ENCODE measurements around the gene TMEM120B. TPM values are rescaled to one million over a fixed set of nuclear protein-coding genes. Genes with fewer than 3 reads are reported as not detected.
A peak's percentile ranks its signal among the peaks of the same experiment; 100 is the strongest.

The TMEM120B gene
- total RNA-seq, 6 donors from 2014 or later, result 8.9 to 23.0 (median 14.2) TPM

- no peak for DNase-seq
- no peaks in the 10 kb centered on the region for H3K9me3 ChIP-seq
- H3K4me3 ChIP-seq, result no peak overlapping the region
- H3K4me1 ChIP-seq, result peaks cover 0 to 7% (median 4%) of the 10 kb centered on the region in 4 donors
- no peak for TF ChIP-seq POLR2A (IDR thresholded peaks at IDR 0.05)
- no peak for TF ChIP-seq CTCF (IDR thresholded peaks at IDR 0.05)
- no peak for TF ChIP-seq EP300 (IDR thresholded peaks at IDR 0.05)
- no peak overlapping the region for H3K27ac ChIP-seq
- WGBS, 2 donors, result 91 to 94% methylated on average over 8 to 10 of the region's 10 CpGs
- peaks cover 0 to 11% (median 2%) of the 10 kb centered on the region in 4 donors for H3K36me3 ChIP-seq
- no peaks in the 10 kb centered on the region for H3K27me3 ChIP-seq
- ATAC-seq (ENCODE audit: low FRiP score in 2 of 2), result no peak
Observed at GRCh38 chr12:121749267-121749666, 36.7 kb downstream of the TMEM120B start.

GRCh38 chr12:121750507-121750955 is 38.0 kb downstream of the TMEM120B start:
- Histone ChIP-seq H3K27ac (no peak overlapping the region), H3K4me3 (no peak overlapping the region), H3K36me3 (peaks cover 0 to 11% (median 2%) of the 10 kb centered on the region in 4 donors), H3K9me3 (no peaks in the 10 kb centered on the region), H3K4me1 (peaks cover 0 to 14% (median 4%) of the 10 kb centered on the region in 4 donors), H3K27me3 (no peaks in the 10 kb centered on the region)
- TF ChIP-seq CTCF (IDR thresholded peaks at IDR 0.05) (no peak), EP300 (IDR thresholded peaks at IDR 0.05) (no peak), POLR2A (IDR thresholded peaks at IDR 0.05) (no peak), POLR2AphosphoS5 (IDR thresholded peaks at IDR 0.05) (no peak)
- ATAC-seq (ENCODE audit: low FRiP score in 2 of 2), result peak in 1 of 2 donors; percentile 20
- WGBS, 2 donors, result 0 to 28% methylated on average over 1 of the region's 1 CpG
- no peak for DNase-seq

- Histone ChIP-seq H3K27ac (no peak overlapping the region), H3K9me3 (no peaks in the 10 kb centered on the region), H3K4me1 (peaks cover 0 to 14% (median 4%) of the 10 kb centered on the region in 4 donors), H3K4me3 (no peak overlapping the region), H3K27me3 (no peaks in the 10 kb centered on the region), H3K36me3 (peaks cover 0 to 11% (median 2%) of the 10 kb centered on the region in 4 donors)
- DNase-seq (no peak), ATAC-seq (ENCODE audit: low FRiP score in 2 of 2) (peak in 1 of 2 donors; percentile 3)
- 100% methylated on average over 1 of the region's 1 CpG for WGBS, 2 donors
- TF ChIP-seq POLR2AphosphoS5 (IDR thresholded peaks at IDR 0.05) (no peak), EP300 (IDR thresholded peaks at IDR 0.05) (no peak), CTCF (IDR thresholded peaks at IDR 0.05) (no peak), POLR2A (IDR thresholded peaks at IDR 0.05) (no peak)
Observed at GRCh38 chr12:121751034-121751433, 38.5 kb downstream of the TMEM120B start.

- Histone ChIP-seq H3K4me3 (no peak overlapping the region), H3K4me1 (peaks cover 0 to 14% (median 4%) of the 10 kb centered on the region in 4 donors), H3K27ac (no peak overlapping the region), H3K36me3 (peaks cover 0 to 11% (median 2%) of the 10 kb centered on the region in 4 donors), H3K27me3 (no peaks in the 10 kb centered on the region), H3K9me3 (no peaks in the 10 kb centered on the region)
- ATAC-seq (ENCODE audit: low FRiP score in 2 of 2) (no peak), DNase-seq (no peak)
- no peak for TF ChIP-seq POLR2A (IDR thresholded peaks at IDR 0.05)
- TF ChIP-seq CTCF (IDR thresholded peaks at IDR 0.05), result no peak
- TF ChIP-seq EP300 (IDR thresholded peaks at IDR 0.05), result no peak
- TF ChIP-seq POLR2AphosphoS5 (IDR thresholded peaks at IDR 0.05), result no peak
- WGBS, 2 donors, result 92 to 94% methylated on average over 6 to 12 of the region's 12 CpGs
Observed at GRCh38 chr12:121751749-121752351, 39.3 kb downstream of the TMEM120B start.

- DNase-seq (peak; percentile 71 to 88), ATAC-seq (ENCODE audit: low FRiP score in 2 of 2) (peak; percentile 20 to 58)
- WGBS, 2 donors, result 61 to 71% methylated on average over 5 to 10 of the region's 12 CpGs
- Histone ChIP-seq H3K4me3 (no peak overlapping the region), H3K9me3 (no peaks in the 10 kb centered on the region), H3K27me3 (no peaks in the 10 kb centered on the region), H3K36me3 (peaks cover 0 to 9% (median 4%) of the 10 kb centered on the region in 4 donors), H3K4me1 (peaks cover 0 to 14% (median 4%) of the 10 kb centered on the region in 4 donors), H3K27ac (peak overlapping the region in 2 of 4 donors; percentile 18 to 19)
- no peak for TF ChIP-seq EP300 (IDR thresholded peaks at IDR 0.05)
- TF ChIP-seq POLR2AphosphoS5 (IDR thresholded peaks at IDR 0.05), result no peak
Observed at GRCh38 chr12:121753844-121754264, 41.3 kb downstream of the TMEM120B start.

Measured in upper lobe of left lung (tissue), 6 donors.